HL-60 (cell line): Measurements from ENCODE around the gene C6orf120.

Experiments used
- CTCF ChIP-seq: IDR thresholded peaks from one replicate; pipeline ENCODE4 v1.5.1; 2011; ENCODE audit warnings: low read length, control low read depth, inconsistent platforms; ENCODE audit not compliant: insufficient read depth
- POLR2AphosphoS5 ChIP-seq: IDR thresholded peaks from 2 replicates; pipeline ENCODE4 v1.6.1; 2012; ENCODE audit warnings: low read depth

GRCh38 chr6:169751242-169752073 is 49.5 kb downstream of the C6orf120 start, which contains the start of the genes DYNLT2 and ERMARD:
- TF ChIP-seq CTCF (no peak), POLR2AphosphoS5 (peak; percentile 92)
